SH-SY5Y (cell line): Measurements from ENCODE around the gene PRKG1.

Source experiments
- GATA2 ChIP-seq: IDR thresholded peaks from 2 replicates; pipeline ENCODE4 v1.6.1; 2011; ENCODE audit warnings: mild to moderate bottlenecking, low read depth, low read length
- GATA3 ChIP-seq: IDR thresholded peaks from 2 replicates; pipeline ENCODE4 v1.6.1; 2011; ENCODE audit warnings: low read depth, mild to moderate bottlenecking, low read length, moderate library complexity

DNA sequence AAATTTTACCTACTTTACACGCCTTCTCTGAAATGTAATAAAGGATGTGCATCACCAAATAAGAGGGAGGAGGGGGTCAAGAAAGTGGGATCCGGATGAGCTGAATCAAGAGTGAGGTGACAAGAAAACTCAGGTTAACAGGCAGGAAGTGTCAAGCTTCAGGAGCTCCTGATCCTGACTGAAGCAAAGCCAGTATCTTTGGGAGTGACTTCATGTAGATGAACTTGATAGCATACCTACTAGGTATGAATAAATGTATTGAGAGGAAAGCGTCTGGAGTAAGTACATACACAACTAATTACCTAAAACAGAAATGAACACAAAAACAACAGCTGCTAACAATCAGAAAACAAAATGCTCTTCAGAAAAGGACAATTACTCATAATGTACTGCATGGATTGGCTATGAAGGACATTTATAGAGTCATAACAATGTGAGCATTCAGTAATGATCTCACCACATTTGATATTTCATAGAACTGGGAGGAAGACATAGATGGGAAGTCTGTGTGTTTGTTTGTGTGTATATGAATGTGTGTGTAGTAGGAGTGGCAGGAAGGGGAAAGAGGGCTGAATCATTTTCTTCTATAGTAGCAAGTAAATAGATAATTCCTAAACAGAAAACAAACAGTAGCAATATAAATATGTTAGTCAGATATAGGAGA is 29.4 kb downstream of the PRKG1 start:
- TF ChIP-seq GATA2 (no peak), GATA3 (no peak)
